Neural cell (in vitro differentiated cells): ENCODE data around the gene FGF14. TPM values are rescaled to one million over a fixed set of nuclear protein-coding genes. Genes with fewer than 3 reads are reported as not detected.

Experiments used
- H2AFZ ChIP-seq: fragments of 200-600, 300-800 bp; sonication (generic), shearing (Covaris generic); 2 replicates; pipeline ENCODE4 v1.6.0; 2014; ENCODE audit warnings: low read depth, mild to moderate bottlenecking, antibody characterized with exemption, low read length, moderate library complexity
- H3F3A ChIP-seq: fragments of 200-600 bp; shearing (Covaris generic); 2 replicates; pipeline ENCODE4 v1.6.1; 2016; ENCODE audit warnings: mild to moderate bottlenecking, moderate library complexity, mixed read lengths, antibody characterized with exemption, low read length; ENCODE audit not compliant: insufficient read depth, poor library complexity, severe bottlenecking
- H3K27ac ChIP-seq: fragments of 200-600, 300-800 bp; sonication (generic), shearing (Covaris generic); 2 replicates; pipeline ENCODE4 v1.5.1; 2014; ENCODE audit warnings: mild to moderate bottlenecking, low read length, moderate library complexity
- H3K27me3 ChIP-seq: fragments of 300-800, 200-600 bp; sonication (generic), shearing (Covaris generic); 2 replicates; pipeline ENCODE4 v1.6.0; 2014; ENCODE audit warnings: mild to moderate bottlenecking, low read depth, low read length, moderate library complexity; ENCODE audit not compliant: insufficient read depth
- H3K36me3 ChIP-seq: fragments of 300-800, 200-600 bp; sonication (generic), shearing (Covaris generic); 2 replicates; pipeline ENCODE4 v1.5.1; 2014; ENCODE audit warnings: mild to moderate bottlenecking, antibody characterized with exemption, low read length, moderate library complexity; ENCODE audit not compliant: insufficient read depth
- H3K4me2 ChIP-seq: fragments of 300-800, 200-600 bp; sonication (generic), shearing (Covaris generic); 2 replicates; pipeline ENCODE4 v1.6.0; 2014; ENCODE audit warnings: mild to moderate bottlenecking, low read length
- H3K4me3 ChIP-seq: fragments of 300-800, 200-600 bp; sonication (generic), shearing (Covaris generic); 2 replicates; pipeline ENCODE4 v1.5.1; 2014; ENCODE audit warnings: mild to moderate bottlenecking, low read length, moderate library complexity
- H3K79me2 ChIP-seq: fragments of 200-600 bp; shearing (Covaris generic); replicated peaks from 2 replicates; pipeline ENCODE4 v1.6.0; 2014; ENCODE audit warnings: mild to moderate bottlenecking, low read length, moderate library complexity; ENCODE audit not compliant: insufficient read depth
- H3K9ac ChIP-seq: fragments of 300-800, 200-600 bp; sonication (generic), shearing (Covaris generic); 2 replicates; pipeline ENCODE4 v1.6.1; 2016; ENCODE audit warnings: mild to moderate bottlenecking, low read length, mixed read lengths
- H3K9me2 ChIP-seq: fragments of 200-600 bp; shearing (Covaris generic); 2 replicates; pipeline ENCODE4 v1.6.1; 2016; ENCODE audit warnings: mild to moderate bottlenecking, low read length, mixed read lengths; ENCODE audit not compliant: insufficient read depth
- H3K9me3 ChIP-seq: fragments of 200-600, 300-800 bp; sonication (generic), shearing (Covaris generic); 2 replicates; pipeline ENCODE4 v1.6.1; 2016; ENCODE audit warnings: mild to moderate bottlenecking, mixed run types, low read length, moderate library complexity, mixed read lengths
- H4K20me1 ChIP-seq: fragments of 200-600 bp; shearing (Covaris generic); 2 replicates; pipeline ENCODE4 v1.6.1; 2016; ENCODE audit warnings: mild to moderate bottlenecking, mixed run types; ENCODE audit not compliant: insufficient read depth
- EP300 ChIP-seq: fragments of 450-650 bp; conservative IDR thresholded peaks from 2 replicates; pipeline ENCODE4 v1.6.1; 2014; ENCODE audit warnings: antibody characterized with exemption, mild to moderate bottlenecking, moderate library complexity; ENCODE audit not compliant: poor library complexity, severe bottlenecking
- EZH2 ChIP-seq: fragments of 200-600, 300-800 bp; shearing (Covaris generic), sonication (generic); IDR thresholded peaks from 2 replicates; pipeline ENCODE4 v1.6.1; 2014; ENCODE audit warnings: antibody characterized with exemption, low read length, borderline replicate concordance, mild to moderate bottlenecking; ENCODE audit not compliant: insufficient read depth, poor library complexity, severe bottlenecking
- MXI1 ChIP-seq: fragments of 450-650 bp; conservative IDR thresholded peaks from 2 replicates; pipeline ENCODE4 v1.6.1; 2014; ENCODE audit warnings: antibody characterized with exemption, mild to moderate bottlenecking; ENCODE audit not compliant: poor library complexity, severe bottlenecking
- POLR2AphosphoS5 ChIP-seq: IDR thresholded peaks from 2 replicates; pipeline ENCODE4 v1.6.1; 2012
- RAD21 ChIP-seq: fragments of 450-650 bp; conservative IDR thresholded peaks from 2 replicates; pipeline ENCODE4 v1.6.1; 2014; ENCODE audit warnings: antibody characterized with exemption, mild to moderate bottlenecking, moderate library complexity
- SMC3 ChIP-seq: fragments of 450-650 bp; conservative IDR thresholded peaks from 2 replicates; pipeline ENCODE4 v1.6.1; 2014; ENCODE audit warnings: antibody characterized with exemption, mild to moderate bottlenecking, moderate library complexity; ENCODE audit not compliant: poor library complexity
- TAF1 ChIP-seq: IDR thresholded peaks from 2 replicates; pipeline ENCODE4 v1.6.1; 2012; ENCODE audit warnings: low read depth
- polyA plus RNA-seq: library from polyadenylated mRNA; depleted of rRNA; stranded (reverse); fragments of >200 nt; gene quantifications from 2 replicates; pipeline ENCODE4 v1.2.3, GENCODE V29; 2014
- TF ChIP-seq, protein P1 (sequence below): IDR thresholded peaks from 2 replicates; pipeline ENCODE4 v1.6.1; 2012; ENCODE audit warnings: borderline replicate concordance
- TF ChIP-seq, protein P2 (sequence below): fragments of 450-650 bp; IDR thresholded peaks from 2 replicates; pipeline ENCODE4 v1.5.1; 2014; ENCODE audit warnings: antibody characterized with exemption, mild to moderate bottlenecking, moderate library complexity; ENCODE audit not compliant: poor library complexity, severe bottlenecking

FGF14 gene
- polyA plus RNA-seq, 1 donor from 2014 or later: 36.4 TPM

DNA sequence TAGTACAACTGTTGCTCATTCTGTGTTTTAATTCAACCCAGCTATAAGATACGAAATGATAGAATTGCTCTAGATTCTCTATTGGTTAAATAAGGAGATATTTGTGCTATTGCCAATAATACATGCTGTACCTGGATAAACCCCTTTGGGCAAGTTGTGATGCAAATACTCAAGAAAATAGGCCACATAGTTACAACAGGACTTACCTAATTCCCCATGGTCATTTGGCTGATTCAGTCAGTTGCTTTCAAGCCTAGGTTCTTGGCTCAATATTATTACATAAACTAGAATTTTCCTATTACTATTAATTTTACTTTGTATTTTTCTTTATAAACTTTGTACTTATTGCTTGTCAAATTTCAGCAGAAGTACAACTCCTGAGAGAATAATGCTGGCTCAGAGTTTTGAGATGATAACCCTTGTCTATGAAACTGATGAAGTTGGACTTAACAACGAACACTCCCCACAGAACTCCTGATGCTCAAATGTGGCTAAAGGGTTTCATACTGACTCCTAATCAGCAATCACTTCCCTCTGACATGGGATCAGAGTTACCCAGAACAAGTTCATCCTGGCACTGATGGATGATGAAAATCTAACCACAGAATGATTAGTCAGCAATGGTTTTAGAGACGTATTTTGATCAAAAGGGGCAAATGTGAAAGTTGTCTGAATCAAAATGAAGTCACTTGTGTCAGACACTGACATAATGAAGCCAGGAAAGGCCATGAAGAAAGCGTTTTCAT, 728.3 kb downstream of the FGF14 start:
- Histone ChIP-seq H4K20me1 (no peaks in the 10 kb centered on the region), H3K27ac (no peak overlapping the region), H2AFZ (no peak overlapping the region), H3K4me2 (no peak overlapping the region), H3K9me3 (no peaks in the 10 kb centered on the region), H3K9me2 (no peaks in the 10 kb centered on the region), H3K79me2 (no peaks in the 10 kb centered on the region), H3K4me3 (no peak overlapping the region), H3K36me3 (no peaks in the 10 kb centered on the region), H3K9ac (no peak overlapping the region), H3K27me3 (no peaks in the 10 kb centered on the region), H3F3A (no peaks in the 10 kb centered on the region)
- TF ChIP-seq, protein P1, sequence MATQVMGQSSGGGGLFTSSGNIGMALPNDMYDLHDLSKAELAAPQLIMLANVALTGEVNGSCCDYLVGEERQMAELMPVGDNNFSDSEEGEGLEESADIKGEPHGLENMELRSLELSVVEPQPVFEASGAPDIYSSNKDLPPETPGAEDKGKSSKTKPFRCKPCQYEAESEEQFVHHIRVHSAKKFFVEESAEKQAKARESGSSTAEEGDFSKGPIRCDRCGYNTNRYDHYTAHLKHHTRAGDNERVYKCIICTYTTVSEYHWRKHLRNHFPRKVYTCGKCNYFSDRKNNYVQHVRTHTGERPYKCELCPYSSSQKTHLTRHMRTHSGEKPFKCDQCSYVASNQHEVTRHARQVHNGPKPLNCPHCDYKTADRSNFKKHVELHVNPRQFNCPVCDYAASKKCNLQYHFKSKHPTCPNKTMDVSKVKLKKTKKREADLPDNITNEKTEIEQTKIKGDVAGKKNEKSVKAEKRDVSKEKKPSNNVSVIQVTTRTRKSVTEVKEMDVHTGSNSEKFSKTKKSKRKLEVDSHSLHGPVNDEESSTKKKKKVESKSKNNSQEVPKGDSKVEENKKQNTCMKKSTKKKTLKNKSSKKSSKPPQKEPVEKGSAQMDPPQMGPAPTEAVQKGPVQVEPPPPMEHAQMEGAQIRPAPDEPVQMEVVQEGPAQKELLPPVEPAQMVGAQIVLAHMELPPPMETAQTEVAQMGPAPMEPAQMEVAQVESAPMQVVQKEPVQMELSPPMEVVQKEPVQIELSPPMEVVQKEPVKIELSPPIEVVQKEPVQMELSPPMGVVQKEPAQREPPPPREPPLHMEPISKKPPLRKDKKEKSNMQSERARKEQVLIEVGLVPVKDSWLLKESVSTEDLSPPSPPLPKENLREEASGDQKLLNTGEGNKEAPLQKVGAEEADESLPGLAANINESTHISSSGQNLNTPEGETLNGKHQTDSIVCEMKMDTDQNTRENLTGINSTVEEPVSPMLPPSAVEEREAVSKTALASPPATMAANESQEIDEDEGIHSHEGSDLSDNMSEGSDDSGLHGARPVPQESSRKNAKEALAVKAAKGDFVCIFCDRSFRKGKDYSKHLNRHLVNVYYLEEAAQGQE: no peak
- TF ChIP-seq SMC3 (no peak), EP300 (no peak), MXI1 (no peak), POLR2AphosphoS5 (no peak), EZH2 (no peak), TAF1 (no peak), RAD21 (no peak)
- TF ChIP-seq, protein P2, sequence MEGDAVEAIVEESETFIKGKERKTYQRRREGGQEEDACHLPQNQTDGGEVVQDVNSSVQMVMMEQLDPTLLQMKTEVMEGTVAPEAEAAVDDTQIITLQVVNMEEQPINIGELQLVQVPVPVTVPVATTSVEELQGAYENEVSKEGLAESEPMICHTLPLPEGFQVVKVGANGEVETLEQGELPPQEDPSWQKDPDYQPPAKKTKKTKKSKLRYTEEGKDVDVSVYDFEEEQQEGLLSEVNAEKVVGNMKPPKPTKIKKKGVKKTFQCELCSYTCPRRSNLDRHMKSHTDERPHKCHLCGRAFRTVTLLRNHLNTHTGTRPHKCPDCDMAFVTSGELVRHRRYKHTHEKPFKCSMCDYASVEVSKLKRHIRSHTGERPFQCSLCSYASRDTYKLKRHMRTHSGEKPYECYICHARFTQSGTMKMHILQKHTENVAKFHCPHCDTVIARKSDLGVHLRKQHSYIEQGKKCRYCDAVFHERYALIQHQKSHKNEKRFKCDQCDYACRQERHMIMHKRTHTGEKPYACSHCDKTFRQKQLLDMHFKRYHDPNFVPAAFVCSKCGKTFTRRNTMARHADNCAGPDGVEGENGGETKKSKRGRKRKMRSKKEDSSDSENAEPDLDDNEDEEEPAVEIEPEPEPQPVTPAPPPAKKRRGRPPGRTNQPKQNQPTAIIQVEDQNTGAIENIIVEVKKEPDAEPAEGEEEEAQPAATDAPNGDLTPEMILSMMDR: no peak

DNA sequence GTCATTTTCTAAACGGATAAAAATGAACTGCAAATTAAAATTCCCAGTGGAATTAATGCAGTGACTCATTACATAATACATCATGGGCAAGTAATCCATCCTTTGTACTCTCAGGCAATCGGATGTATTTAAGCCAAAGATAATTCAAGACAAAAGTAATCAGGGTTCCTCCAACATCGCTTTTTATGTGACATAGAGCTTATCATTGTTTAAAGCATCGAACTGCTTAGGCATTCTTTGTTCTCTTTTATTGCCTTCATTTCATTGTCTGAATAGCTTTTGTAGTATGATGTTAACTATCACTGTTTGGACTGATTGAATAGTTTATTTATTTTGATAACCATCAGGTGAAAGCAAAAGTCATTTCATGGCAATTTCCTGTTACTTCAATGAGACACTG, 740.0 kb downstream of the FGF14 start:
- Histone ChIP-seq H2AFZ (no peak overlapping the region), H3K9me2 (no peaks in the 10 kb centered on the region), H3K4me2 (no peak overlapping the region), H3K27me3 (no peaks in the 10 kb centered on the region), H3K79me2 (no peaks in the 10 kb centered on the region), H3K27ac (no peak overlapping the region), H3K9ac (no peak overlapping the region), H3K36me3 (no peaks in the 10 kb centered on the region), H3F3A (no peaks in the 10 kb centered on the region), H3K4me3 (no peak overlapping the region), H3K9me3 (no peaks in the 10 kb centered on the region), H4K20me1 (no peaks in the 10 kb centered on the region)
- TF ChIP-seq RAD21 (no peak), EP300 (no peak), POLR2AphosphoS5 (no peak), SMC3 (no peak), EZH2 (no peak), MXI1 (no peak), TAF1 (no peak)
- TF ChIP-seq, protein P1: no peak
- TF ChIP-seq, protein P2: no peak
